GM23338 (cell line): Measurements from ENCODE around the gene TMEM219. TPM values are rescaled to one million over a fixed set of nuclear protein-coding genes. Genes with fewer than 3 reads are reported as not detected.

Source experiments
- polyA plus RNA-seq: library from polyadenylated mRNA; unstranded; fragments of >200 nt; fragmentation: Nextera tagmentation; extraction: Ambion mirVana; gene quantifications from 2 replicates; pipeline ENCODE4 v1.2.1, GENCODE V29; 2016
- total RNA-seq: library from RNA; depleted of rRNA; stranded (reverse); fragments of >200 nt; shearing (Covaris generic); gene quantifications from 2 replicates; pipeline ENCODE4 v1.2.3, GENCODE V29; 2014; rRNA removed

TMEM219 gene
- total and polyA plus RNA-seq, 2 experiments from 2014 or later = 50.0 to 82.3 TPM

Other genes starting within 250 kb of the TMEM219 start
- not detected in 2 replicates for gene C16orf54, start 216.1 kb upstream of the TMEM219 start, total RNA-seq
- gene C16orf54, start 216.1 kb upstream of the TMEM219 start, polyA plus RNA-seq = 2.0 and 3.2 TPM in 2 replicates
- gene ZG16, start 183.8 kb upstream of the TMEM219 start, total RNA-seq = not detected in 2 replicates
- not detected in 2 replicates for gene ZG16, start 183.8 kb upstream of the TMEM219 start, polyA plus RNA-seq
- gene KIF22, start 171.3 kb upstream of the TMEM219 start, total RNA-seq = 179 and 192 TPM in 2 replicates
- gene KIF22, start 171.3 kb upstream of the TMEM219 start, polyA plus RNA-seq = 110 and 120 TPM in 2 replicates
- 181 and 270 TPM in 2 replicates for gene MAZ, start 155.6 kb upstream of the TMEM219 start, total RNA-seq
- gene MAZ, start 155.6 kb upstream of the TMEM219 start, polyA plus RNA-seq = 155 and 170 TPM in 2 replicates
- gene PRRT2, start 149.9 kb upstream of the TMEM219 start, total RNA-seq = 8.9 and 13.3 TPM in 2 replicates
- 13.6 and 16.6 TPM in 2 replicates for gene PRRT2, start 149.9 kb upstream of the TMEM219 start, polyA plus RNA-seq
- gene PAGR1, start 145.9 kb upstream of the TMEM219 start, total RNA-seq = 59.7 and 67.6 TPM in 2 replicates
- gene PAGR1, start 145.9 kb upstream of the TMEM219 start, polyA plus RNA-seq = 76.7 and 78.7 TPM in 2 replicates
- 2.6 and 3.7 TPM in 2 replicates for gene MVP, start 141.6 kb upstream of the TMEM219 start, total RNA-seq
- gene MVP, start 141.6 kb upstream of the TMEM219 start, polyA plus RNA-seq = 1.4 and 2.0 TPM in 2 replicates
- gene CDIPT, start 98.9 kb upstream of the TMEM219 start, total RNA-seq = 60.0 and 78.1 TPM in 2 replicates
- gene CDIPT, start 98.9 kb upstream of the TMEM219 start, polyA plus RNA-seq = 35.7 and 36.2 TPM in 2 replicates
- 55.8 and 71.9 TPM in 2 replicates for gene SEZ6L2, start 62.5 kb upstream of the TMEM219 start, total RNA-seq
- 17.8 and 18.0 TPM in 2 replicates for gene SEZ6L2, start 62.5 kb upstream of the TMEM219 start, polyA plus RNA-seq
- gene ASPHD1, start 61.6 kb upstream of the TMEM219 start, total RNA-seq = 11.3 and 20.6 TPM in 2 replicates
- 12.4 and 15.5 TPM in 2 replicates for gene ASPHD1, start 61.6 kb upstream of the TMEM219 start, polyA plus RNA-seq
- 8.9 and 12.2 TPM in 2 replicates for gene KCTD13, start 35.9 kb upstream of the TMEM219 start, total RNA-seq
- gene KCTD13, start 35.9 kb upstream of the TMEM219 start, polyA plus RNA-seq = 8.7 and 10.1 TPM in 2 replicates
- 36.5 and 45.2 TPM in 2 replicates for gene TAOK2, start 11.8 kb downstream of the TMEM219 start, total RNA-seq
- gene TAOK2, start 11.8 kb downstream of the TMEM219 start, polyA plus RNA-seq = 8.8 and 10.1 TPM in 2 replicates
- gene HIRIP3, start 33.5 kb downstream of the TMEM219 start, total RNA-seq = 10.4 and 13.4 TPM in 2 replicates
- 18.5 and 19.1 TPM in 2 replicates for gene HIRIP3, start 33.5 kb downstream of the TMEM219 start, polyA plus RNA-seq
- 71.0 and 92.8 TPM in 2 replicates for gene INO80E, start 34.2 kb downstream of the TMEM219 start, total RNA-seq
- 66.0 and 66.2 TPM in 2 replicates for gene INO80E, start 34.2 kb downstream of the TMEM219 start, polyA plus RNA-seq
- 7.5 and 10.0 TPM in 2 replicates for gene DOC2A, start 48.9 kb downstream of the TMEM219 start, total RNA-seq
- 9.8 and 10.4 TPM in 2 replicates for gene DOC2A, start 48.9 kb downstream of the TMEM219 start, polyA plus RNA-seq
- gene C16orf92, start 61.1 kb downstream of the TMEM219 start, total RNA-seq = not detected in 2 replicates
- gene C16orf92, start 61.1 kb downstream of the TMEM219 start, polyA plus RNA-seq = 0.34 and 0.56 TPM in 2 replicates
- gene TLCD3B, start 69.2 kb downstream of the TMEM219 start, total RNA-seq = 28.2 and 37.4 TPM in 2 replicates
- gene TLCD3B, start 69.2 kb downstream of the TMEM219 start, polyA plus RNA-seq = 14.2 and 16.3 TPM in 2 replicates
- gene ALDOA, start 103.7 kb downstream of the TMEM219 start, total RNA-seq = 1,113 and 1,306 TPM in 2 replicates
- gene ALDOA, start 103.7 kb downstream of the TMEM219 start, polyA plus RNA-seq = 1,054 and 1,067 TPM in 2 replicates
- gene PPP4C, start 113.9 kb downstream of the TMEM219 start, total RNA-seq = 108 and 120 TPM in 2 replicates
- gene PPP4C, start 113.9 kb downstream of the TMEM219 start, polyA plus RNA-seq = 169 and 170 TPM in 2 replicates
- gene TBX6, start 129.8 kb downstream of the TMEM219 start, total RNA-seq = 1.1 and 2.3 TPM in 2 replicates
- gene TBX6, start 129.8 kb downstream of the TMEM219 start, polyA plus RNA-seq = 1.9 and 2.4 TPM in 2 replicates
- gene YPEL3, start 134.1 kb downstream of the TMEM219 start, total RNA-seq = 21.8 and 27.8 TPM in 2 replicates
- 81.7 and 86.1 TPM in 2 replicates for gene YPEL3, start 134.1 kb downstream of the TMEM219 start, polyA plus RNA-seq
- 0.94 TPM in 1 of 2 replicates, not detected in the other for gene GDPD3, start 151.5 kb downstream of the TMEM219 start, total RNA-seq
- gene GDPD3, start 151.5 kb downstream of the TMEM219 start, polyA plus RNA-seq = 1.1 and 1.4 TPM in 2 replicates
- 14.5 and 22.4 TPM in 2 replicates for gene MAPK3, start 161.1 kb downstream of the TMEM219 start, total RNA-seq
- gene MAPK3, start 161.1 kb downstream of the TMEM219 start, polyA plus RNA-seq = 17.9 and 19.7 TPM in 2 replicates
- 17.9 and 23.5 TPM in 2 replicates for gene CORO1A, start 221.5 kb downstream of the TMEM219 start, total RNA-seq
- 10.2 and 13.8 TPM in 2 replicates for gene CORO1A, start 221.5 kb downstream of the TMEM219 start, polyA plus RNA-seq
- gene BOLA2B, start 231.6 kb downstream of the TMEM219 start, total RNA-seq = 335 and 350 TPM in 2 replicates
- 659 and 682 TPM in 2 replicates for gene BOLA2B, start 231.6 kb downstream of the TMEM219 start, polyA plus RNA-seq
- 27.3 and 29.5 TPM in 2 replicates for gene SLX1A, start 231.8 kb downstream of the TMEM219 start, total RNA-seq
- gene SLX1A, start 231.8 kb downstream of the TMEM219 start, polyA plus RNA-seq = 97.5 and 112 TPM in 2 replicates
- gene SULT1A3, start 237.2 kb downstream of the TMEM219 start, total RNA-seq = 2.8 and 11.2 TPM in 2 replicates
- gene SULT1A3, start 237.2 kb downstream of the TMEM219 start, polyA plus RNA-seq = 17.4 and 19.5 TPM in 2 replicates